ENCODE measurements around the gene CRYBG1. TPM values are rescaled to one million over a fixed set of nuclear protein-coding genes. Genes with fewer than 3 reads are reported as not detected.

CRYBG1 gene
- total and polyA plus RNA-seq, 2 donors (not counting 3 experiments of a cell fraction or from before 2014, with no cell fraction given): 4.1 to 30.1 TPM

DNA sequence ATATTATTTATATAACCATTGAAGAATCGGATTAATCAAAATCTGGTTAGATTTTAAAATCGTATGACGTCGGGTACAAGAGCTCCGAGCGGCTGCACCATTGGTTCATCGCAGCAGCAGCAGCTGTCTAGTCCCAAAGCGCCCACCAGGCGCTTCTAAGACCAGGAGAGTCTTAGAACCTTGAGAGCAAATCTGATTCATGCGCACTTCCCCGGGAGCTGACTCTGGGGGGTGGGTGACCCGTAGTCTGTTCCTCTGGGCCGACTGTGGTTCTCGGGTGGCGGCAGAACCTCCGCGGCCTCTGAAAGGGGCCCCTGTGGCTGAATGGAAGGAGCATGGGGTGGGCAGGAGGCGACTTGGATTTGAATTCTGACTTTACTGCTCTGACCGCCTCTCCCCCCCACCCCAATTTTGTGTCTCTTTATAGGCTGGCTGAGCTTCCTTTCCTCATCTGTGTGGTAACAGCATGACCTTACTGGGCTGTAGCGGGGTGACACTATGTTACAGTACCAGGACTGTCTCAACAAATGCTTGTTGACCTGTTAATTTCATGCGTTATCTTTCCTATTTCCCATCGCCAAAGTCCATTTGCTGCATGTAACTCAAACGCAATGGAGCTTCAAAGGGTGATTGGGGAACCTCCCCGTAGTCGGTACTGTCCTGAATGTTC is 149.0 kb downstream of the CRYBG1 start:
- H4K20me1 ChIP-seq (replicated peaks; ENCODE audit: control insufficient read depth, extremely low read depth, insufficient read depth, low read length): no peaks in the 10 kb centered on the region
- H3K4me2 ChIP-seq (ENCODE audit: insufficient read depth, low read length): peak overlapping the region; percentile 84
- no peaks in the 10 kb centered on the region for H3K9me1 ChIP-seq (replicated peaks; ENCODE audit: control insufficient read depth, extremely low read depth, insufficient read depth, low read length)
- TF ChIP-seq, protein P1, sequence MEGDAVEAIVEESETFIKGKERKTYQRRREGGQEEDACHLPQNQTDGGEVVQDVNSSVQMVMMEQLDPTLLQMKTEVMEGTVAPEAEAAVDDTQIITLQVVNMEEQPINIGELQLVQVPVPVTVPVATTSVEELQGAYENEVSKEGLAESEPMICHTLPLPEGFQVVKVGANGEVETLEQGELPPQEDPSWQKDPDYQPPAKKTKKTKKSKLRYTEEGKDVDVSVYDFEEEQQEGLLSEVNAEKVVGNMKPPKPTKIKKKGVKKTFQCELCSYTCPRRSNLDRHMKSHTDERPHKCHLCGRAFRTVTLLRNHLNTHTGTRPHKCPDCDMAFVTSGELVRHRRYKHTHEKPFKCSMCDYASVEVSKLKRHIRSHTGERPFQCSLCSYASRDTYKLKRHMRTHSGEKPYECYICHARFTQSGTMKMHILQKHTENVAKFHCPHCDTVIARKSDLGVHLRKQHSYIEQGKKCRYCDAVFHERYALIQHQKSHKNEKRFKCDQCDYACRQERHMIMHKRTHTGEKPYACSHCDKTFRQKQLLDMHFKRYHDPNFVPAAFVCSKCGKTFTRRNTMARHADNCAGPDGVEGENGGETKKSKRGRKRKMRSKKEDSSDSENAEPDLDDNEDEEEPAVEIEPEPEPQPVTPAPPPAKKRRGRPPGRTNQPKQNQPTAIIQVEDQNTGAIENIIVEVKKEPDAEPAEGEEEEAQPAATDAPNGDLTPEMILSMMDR (IDR thresholded peaks at IDR 0.05; ENCODE audit: extremely low read depth in 1 of 2, insufficient read depth in 1 of 2, low read depth in 1 of 2, low read length in 2 of 2): peak in 1 of 2 donors; percentile 14
- no peak for TF ChIP-seq JUN (IDR thresholded peaks at IDR 0.05; ENCODE audit: borderline replicate concordance, insufficient read depth, insufficient read length, low read depth)
- no peaks in the 10 kb centered on the region for H3K36me3 ChIP-seq (ENCODE audit: control insufficient read depth in 2 of 2, extremely low read depth in 1 of 2, insufficient read depth in 2 of 2, low read length in 2 of 2)
- BruUV-seq (replicated peaks): no TSS peak
- ChIA-PET CTCF (interaction anchor here (0.6 to 6.9 kb wide), 9 partner anchors 24 to 488 kb away, joined by 3 to 62 read pairs (median 3); no protein-coding TSS in a partner anchor), POLR2A (no interaction called here)
- intact Hi-C loops (cut with micrococcal nuclease): loop anchor here (1.0 to 5.0 kb wide), 4 partner anchors 35 to 517 kb away; partner anchors contain the start of genes QRSL1 and RTN4IP1
- H3K9ac ChIP-seq (replicated peaks; ENCODE audit: extremely low read depth, insufficient read depth, low read length): no peak overlapping the region
- no peaks in the 10 kb centered on the region for H3K9me3 ChIP-seq (replicated peaks; ENCODE audit: control insufficient read depth, insufficient read depth, low read length)
- dilution Hi-C loops (cut with MboI; ENCODE audit: extremely low pct_ligation_motif_present, low sequenced_read_pairs): no loop called here
- no peak for DNase-seq (ENCODE audit: low read depth, low spot score)
- H3K27ac ChIP-seq (ENCODE audit: insufficient read depth, low read depth, low read length): no peak overlapping the region
- H3K4me3 ChIP-seq (replicated peaks in 1 of 3; ENCODE audit: insufficient read depth in 1 of 3, low read depth in 1 of 3, low read length in 3 of 3): peak overlapping the region in 2 of 3 experiments; percentile 14 to 57
- FAIRE-seq: no peak
- H3K4me1 ChIP-seq (ENCODE audit: control insufficient read depth, extremely low read depth, insufficient read depth, low read length): peaks cover 33% of the 10 kb centered on the region
- H3K27me3 ChIP-seq (ENCODE audit: control insufficient read depth in 2 of 2, insufficient read depth in 2 of 2, low read length in 2 of 2): peaks cover 31 to 42% of the 10 kb centered on the region in 2 experiments
- no peaks in the 10 kb centered on the region for H3K79me2 ChIP-seq (ENCODE audit: control insufficient read depth, insufficient read depth, low read length)
- peak overlapping the region; percentile 51 for H2AFZ ChIP-seq (ENCODE audit: low read depth, low read length)
